ENCODE data around the gene OR51F1.

The OR51F1 gene

GRCh38 chr11:4782454-4782853, 12.7 kb upstream of the OR51F1 start:
- no peak overlapping the region for H3K4me2 ChIP-seq (ENCODE audit: low read depth, low read length)
- H3K27ac ChIP-seq (ENCODE audit: low read length), result no peak overlapping the region
- no peak overlapping the region for H2AFZ ChIP-seq (ENCODE audit: low read length)
- DNase-seq, result no peak
- no peak overlapping the region for H3K4me3 ChIP-seq (ENCODE audit: low read length)
- no peak overlapping the region for H3K9ac ChIP-seq (ENCODE audit: low read length)
- H3K36me3 ChIP-seq (replicated peaks; ENCODE audit: insufficient read depth, low read length), result no peaks in the 10 kb centered on the region
- H3K9me3 ChIP-seq (replicated peaks; ENCODE audit: insufficient read depth, low read length), result no peaks in the 10 kb centered on the region
- H3K4me1 ChIP-seq (ENCODE audit: low read length), result no peaks in the 10 kb centered on the region
- no peak for TF ChIP-seq EZH2phosphoT487 (IDR thresholded peaks at IDR 0.05; ENCODE audit: low read length)
- TF ChIP-seq, protein P1, sequence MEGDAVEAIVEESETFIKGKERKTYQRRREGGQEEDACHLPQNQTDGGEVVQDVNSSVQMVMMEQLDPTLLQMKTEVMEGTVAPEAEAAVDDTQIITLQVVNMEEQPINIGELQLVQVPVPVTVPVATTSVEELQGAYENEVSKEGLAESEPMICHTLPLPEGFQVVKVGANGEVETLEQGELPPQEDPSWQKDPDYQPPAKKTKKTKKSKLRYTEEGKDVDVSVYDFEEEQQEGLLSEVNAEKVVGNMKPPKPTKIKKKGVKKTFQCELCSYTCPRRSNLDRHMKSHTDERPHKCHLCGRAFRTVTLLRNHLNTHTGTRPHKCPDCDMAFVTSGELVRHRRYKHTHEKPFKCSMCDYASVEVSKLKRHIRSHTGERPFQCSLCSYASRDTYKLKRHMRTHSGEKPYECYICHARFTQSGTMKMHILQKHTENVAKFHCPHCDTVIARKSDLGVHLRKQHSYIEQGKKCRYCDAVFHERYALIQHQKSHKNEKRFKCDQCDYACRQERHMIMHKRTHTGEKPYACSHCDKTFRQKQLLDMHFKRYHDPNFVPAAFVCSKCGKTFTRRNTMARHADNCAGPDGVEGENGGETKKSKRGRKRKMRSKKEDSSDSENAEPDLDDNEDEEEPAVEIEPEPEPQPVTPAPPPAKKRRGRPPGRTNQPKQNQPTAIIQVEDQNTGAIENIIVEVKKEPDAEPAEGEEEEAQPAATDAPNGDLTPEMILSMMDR (IDR thresholded peaks at IDR 0.05; ENCODE audit: low read length), result no peak
- no peak for TF ChIP-seq EZH2 (optimal IDR thresholded peaks at IDR 0.05; ENCODE audit: low read depth, low read length)
- no peaks in the 10 kb centered on the region for H3K27me3 ChIP-seq (replicated peaks; ENCODE audit: insufficient read depth, low read length)
- H3K9me2 ChIP-seq (replicated peaks; ENCODE audit: insufficient read depth, low read length), result no peaks in the 10 kb centered on the region
- no peaks in the 10 kb centered on the region for H3K79me2 ChIP-seq (ENCODE audit: low read length)
- no peaks in the 10 kb centered on the region for H4K20me1 ChIP-seq (ENCODE audit: insufficient read depth, low read length)
- no peaks in the 10 kb centered on the region for H3F3A ChIP-seq (ENCODE audit: insufficient read depth, low read length)

- H3K9me3 ChIP-seq (replicated peaks; ENCODE audit: insufficient read depth, low read length), result no peaks in the 10 kb centered on the region
- no peaks in the 10 kb centered on the region for H3K9me2 ChIP-seq (replicated peaks; ENCODE audit: insufficient read depth, low read length)
- no peaks in the 10 kb centered on the region for H4K20me1 ChIP-seq (ENCODE audit: insufficient read depth, low read length)
- no peak for DNase-seq
- no peak for TF ChIP-seq EZH2 (optimal IDR thresholded peaks at IDR 0.05; ENCODE audit: low read depth, low read length)
- TF ChIP-seq, protein P1 (IDR thresholded peaks at IDR 0.05; ENCODE audit: low read length), result no peak
- TF ChIP-seq EZH2phosphoT487 (IDR thresholded peaks at IDR 0.05; ENCODE audit: low read length), result no peak
- no peaks in the 10 kb centered on the region for H3K36me3 ChIP-seq (replicated peaks; ENCODE audit: insufficient read depth, low read length)
- no peak overlapping the region for H2AFZ ChIP-seq (ENCODE audit: low read length)
- no peak overlapping the region for H3K27ac ChIP-seq (ENCODE audit: low read length)
- no peak overlapping the region for H3K9ac ChIP-seq (ENCODE audit: low read length)
- H3K4me3 ChIP-seq (ENCODE audit: low read length), result no peak overlapping the region
- peaks cover 3% of the 10 kb centered on the region; the same call in 1 of the 2 replicates for H3K4me1 ChIP-seq (ENCODE audit: low read length)
- no peaks in the 10 kb centered on the region for H3K79me2 ChIP-seq (ENCODE audit: low read length)
- H3K27me3 ChIP-seq (replicated peaks; ENCODE audit: insufficient read depth, low read length), result no peaks in the 10 kb centered on the region
- H3F3A ChIP-seq (ENCODE audit: insufficient read depth, low read length), result no peaks in the 10 kb centered on the region
- no peak overlapping the region for H3K4me2 ChIP-seq (ENCODE audit: low read depth, low read length)
Measured at GRCh38 chr11:4768094-4768493, 1.6 kb downstream of the OR51F1 start.

DNA sequence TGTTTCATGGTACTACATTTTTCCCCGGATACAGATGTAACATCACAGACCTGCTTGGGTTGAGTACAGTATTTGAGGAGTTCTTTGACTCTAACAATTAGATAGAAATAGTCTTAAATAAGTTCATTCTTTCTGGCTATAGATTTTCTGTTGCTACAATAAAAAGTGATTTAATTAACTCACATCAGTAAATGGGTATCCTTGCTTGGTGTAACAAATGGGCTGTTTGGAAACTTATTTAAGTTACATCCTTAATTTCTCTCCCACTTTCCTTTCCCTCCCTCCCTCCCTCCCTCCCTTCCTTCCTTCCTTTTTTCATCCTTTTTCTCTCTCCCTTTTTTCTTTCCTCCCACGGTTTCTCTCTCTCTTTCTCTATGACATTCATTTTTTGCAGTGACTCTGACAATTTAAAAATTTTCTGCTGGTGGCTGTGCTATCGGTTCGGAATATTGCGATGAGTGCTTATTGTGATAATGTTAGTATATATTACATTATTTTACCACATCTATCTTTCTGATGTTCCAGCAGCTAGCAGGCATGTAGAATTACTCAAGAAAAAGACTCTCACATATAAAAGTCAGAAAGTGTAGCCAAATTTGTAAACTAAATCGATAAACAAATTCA, 3.2 kb downstream of the OR51F1 start:
- DNase-seq, result no peak
- Histone ChIP-seq H3K27me3 (replicated peaks; ENCODE audit: insufficient read depth, low read length) (no peaks in the 10 kb centered on the region), H3K4me3 (ENCODE audit: low read length) (no peak overlapping the region), H3K4me1 (ENCODE audit: low read length) (peaks cover 7% of the 10 kb centered on the region), H4K20me1 (ENCODE audit: insufficient read depth, low read length) (no peaks in the 10 kb centered on the region), H3K79me2 (ENCODE audit: low read length) (no peaks in the 10 kb centered on the region), H3K4me2 (ENCODE audit: low read depth, low read length) (no peak overlapping the region), H3K9me3 (replicated peaks; ENCODE audit: insufficient read depth, low read length) (no peaks in the 10 kb centered on the region), H3K9ac (ENCODE audit: low read length) (no peak overlapping the region), H3F3A (ENCODE audit: insufficient read depth, low read length) (no peaks in the 10 kb centered on the region), H2AFZ (ENCODE audit: low read length) (no peak overlapping the region), H3K36me3 (replicated peaks; ENCODE audit: insufficient read depth, low read length) (no peaks in the 10 kb centered on the region), H3K9me2 (replicated peaks; ENCODE audit: insufficient read depth, low read length) (no peaks in the 10 kb centered on the region), H3K27ac (ENCODE audit: low read length) (no peak overlapping the region)
- no peak for TF ChIP-seq EZH2 (optimal IDR thresholded peaks at IDR 0.05; ENCODE audit: low read depth, low read length)
- TF ChIP-seq, protein P1 (IDR thresholded peaks at IDR 0.05; ENCODE audit: low read length), result no peak
- no peak for TF ChIP-seq EZH2phosphoT487 (IDR thresholded peaks at IDR 0.05; ENCODE audit: low read length)

Measured in MM.1S (cell line).